ENCODE data around the gene PRR15L.

- no peak for TF ChIP-seq POLR2A (IDR thresholded peaks at IDR 0.05)
- TF ChIP-seq POLR2AphosphoS5 (IDR thresholded peaks at IDR 0.05): no peak
These were observed 21.7 kb downstream of the PRR15L start for GRCh38 chr17:47935961-47936360.

All from upper lobe of left lung (tissue), 4 donors.